GM19025 (cell line): ENCODE data around the gene MYO1D.
A peak's percentile ranks its signal among the peaks of the same experiment; 100 is the strongest.

Source experiments
- ATAC-seq: cut with Tn5 transposase; IDR thresholded peaks from one replicate; pipeline ENCODE4 v1.9.1; 2021; ENCODE audit warnings: mild to moderate bottlenecking, low read depth, moderate library complexity; ENCODE audit not compliant: unreplicated experiment

The MYO1D gene

GRCh38 chr17:32446949-32447348, 430.0 kb downstream of the MYO1D start:
- ATAC-seq: no peak

GRCh38 chr17:32445971-32446370, 431.0 kb downstream of the MYO1D start:
- no peak for ATAC-seq

- ATAC-seq: no peak
Measured at GRCh38 chr17:32445497-32445896, 431.4 kb downstream of the MYO1D start.

- no peak for ATAC-seq
Measured at GRCh38 chr17:32445074-32445415, 431.9 kb downstream of the MYO1D start.

- peak; percentile 90 for ATAC-seq
Measured at GRCh38 chr17:32444301-32445073, 432.4 kb downstream of the MYO1D start, which contains the start of gene PSMD11. Gene PSMD11, plus strand, starts transcription at chr17:32444510. Its CDS starts 14 bp downstream, at chr17:32444524.

- ATAC-seq: no peak
Measured at GRCh38 chr17:32443827-32444300, 433.1 kb downstream of the MYO1D start.
